Hematopoietic multipotent progenitor cell (in vitro differentiated cells): ENCODE data around the gene ZNF398. TPM values are rescaled to one million over a fixed set of nuclear protein-coding genes. Genes with fewer than 3 reads are reported as not detected.
"Not testable (repeated sequence)": the region's sequence is repeated elsewhere in the genome, so short reads cannot be mapped to it uniquely, and the experiment has no call there.

Experiments
- DNase-seq, 3 donors: peaks; one replicate each; pipeline ENCODE4 v3.0.0-alpha.2; 2011 to 2015; ENCODE audit warnings: low read depth in 2 of 3, low spot score in 2 of 3
- small RNA-seq: library from RNA; depleted of rRNA; stranded (forward); fragments of <200 nt; gene quantifications from one replicate; pipeline ENCODE3, GENCODE V24; 2012
- total RNA-seq: library from RNA; depleted of rRNA; stranded (reverse); fragments of >200 nt; gene quantifications from one replicate; pipeline ENCODE4 v1.2.3, GENCODE V29; 2012

Gene ZNF398
- total RNA-seq, 1 donor = 12.9 TPM

- DNase-seq = no peak
Measured at GRCh38 chr7:149223761-149224160, 76.5 kb downstream of the ZNF398 start.

GRCh38 chr7:149224352-149224751 lies 77.1 kb downstream of the ZNF398 start:
- DNase-seq = no peak

DNA sequence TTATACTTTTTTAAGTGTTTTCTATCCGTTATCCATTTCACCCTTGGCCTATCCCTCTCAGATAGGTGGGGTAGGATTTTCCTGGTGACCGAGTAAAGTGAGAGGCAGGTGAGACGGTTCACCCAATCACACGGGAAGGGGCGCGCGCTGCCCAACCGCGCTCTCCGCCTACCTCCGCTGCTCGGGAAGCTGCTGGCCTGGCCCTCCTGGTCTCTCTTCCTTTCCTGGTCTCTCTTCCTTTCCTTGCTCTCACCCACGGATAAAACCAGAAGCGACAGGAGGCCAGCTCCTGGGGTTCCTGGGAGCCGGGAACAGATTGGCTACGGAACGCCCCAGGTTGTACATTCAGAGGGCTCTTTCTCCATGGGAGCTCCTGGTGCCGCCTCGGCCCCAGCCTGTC lies 77.9 kb downstream of the ZNF398 start:
- DNase-seq = no peak

DNA sequence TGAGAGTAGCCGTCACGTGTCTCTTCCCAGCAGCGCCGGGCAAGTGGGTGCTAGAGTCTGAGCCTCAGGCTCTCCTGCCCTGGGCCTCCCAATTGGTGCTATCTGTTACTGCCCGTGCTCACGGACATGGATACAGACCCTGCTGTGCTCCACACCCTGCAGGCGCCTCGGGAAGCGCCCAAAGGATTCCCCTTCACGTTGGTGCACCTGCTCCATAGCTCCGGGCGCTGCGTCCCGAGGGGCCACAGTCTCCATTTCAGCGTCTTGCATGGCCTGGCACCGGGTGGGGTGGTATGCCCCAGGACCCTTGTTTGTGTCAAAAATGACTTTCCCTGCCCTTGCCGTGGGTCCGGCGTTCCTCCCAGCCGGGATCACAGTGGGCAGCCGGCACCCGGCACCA lies 78.4 kb downstream of the ZNF398 start:
- DNase-seq = no peak

DNA sequence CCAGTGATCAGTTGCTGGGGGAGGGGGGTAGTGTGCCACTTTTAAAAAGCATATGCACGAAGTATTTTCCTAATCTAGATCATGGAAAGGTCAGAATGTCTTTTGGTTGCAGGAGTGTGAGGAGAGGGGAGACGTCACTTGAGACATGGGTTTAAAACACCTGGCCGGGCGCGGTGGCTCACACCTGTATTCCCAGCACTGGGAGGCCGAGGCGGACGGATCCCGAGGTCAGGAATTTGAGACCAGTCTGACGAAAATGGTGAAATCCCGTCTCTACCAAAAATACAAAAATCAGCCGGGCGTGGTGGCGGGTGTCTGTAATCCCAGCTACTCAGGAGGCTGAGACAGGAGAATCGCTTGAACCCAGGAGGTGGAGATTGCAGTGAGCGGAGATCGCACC lies 79.1 kb downstream of the ZNF398 start:
- not testable (repeated sequence) for DNase-seq

DNA sequence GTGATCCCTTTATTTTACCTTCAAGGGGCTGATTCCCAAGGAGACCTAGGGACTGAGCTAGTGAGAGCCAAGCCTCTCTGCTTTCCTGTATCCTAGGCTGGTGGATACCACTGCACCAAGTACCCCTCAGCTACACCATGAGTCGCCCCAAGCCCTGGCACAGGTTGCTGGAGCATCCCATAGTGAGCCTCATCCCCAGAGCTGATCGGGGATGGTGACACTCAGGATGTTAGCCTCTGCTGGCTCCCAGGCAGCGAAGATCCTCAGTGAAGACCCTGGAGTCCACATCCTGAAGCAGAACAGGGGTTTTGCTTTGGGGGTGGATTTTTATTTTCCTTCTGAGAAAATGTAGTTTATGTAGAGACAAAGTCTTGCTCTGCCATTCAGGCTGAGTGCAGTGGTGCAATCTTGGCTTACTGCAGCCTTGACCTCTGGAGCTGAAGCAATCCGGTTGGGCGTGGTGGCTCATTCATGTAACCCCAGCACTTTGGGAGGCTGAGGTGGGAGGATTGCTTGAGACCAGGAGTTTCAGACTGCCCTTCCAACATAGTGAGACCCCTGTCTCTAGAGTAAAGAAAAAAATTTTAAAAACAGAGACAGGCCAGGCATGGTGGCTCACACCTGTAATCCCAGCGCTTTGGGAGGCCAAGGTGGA lies 79.7 kb downstream of the ZNF398 start:
- no peak for DNase-seq

- no peak for DNase-seq
Measured at GRCh38 chr7:149228831-149229471, 81.7 kb downstream of the ZNF398 start.

DNA sequence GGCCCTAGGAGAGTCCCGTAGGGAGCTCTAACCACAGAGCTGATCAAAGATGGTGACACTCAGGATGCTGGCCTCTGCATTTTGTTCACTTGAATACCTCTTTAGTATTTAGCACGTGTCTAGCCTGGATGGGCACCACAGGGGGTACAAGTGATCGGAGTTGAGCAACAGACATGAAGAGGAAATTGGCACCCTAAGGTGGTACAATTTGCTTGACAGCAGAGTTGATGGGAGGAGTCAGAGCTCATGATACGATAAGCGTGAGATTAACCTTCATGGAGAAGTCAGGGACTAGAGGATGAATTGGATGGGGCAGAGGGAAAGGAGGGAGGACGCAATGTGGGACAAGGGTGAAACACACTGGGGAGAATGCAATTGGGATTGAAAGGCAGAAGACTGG lies 82.3 kb downstream of the ZNF398 start:
- DNase-seq = no peak

DNA sequence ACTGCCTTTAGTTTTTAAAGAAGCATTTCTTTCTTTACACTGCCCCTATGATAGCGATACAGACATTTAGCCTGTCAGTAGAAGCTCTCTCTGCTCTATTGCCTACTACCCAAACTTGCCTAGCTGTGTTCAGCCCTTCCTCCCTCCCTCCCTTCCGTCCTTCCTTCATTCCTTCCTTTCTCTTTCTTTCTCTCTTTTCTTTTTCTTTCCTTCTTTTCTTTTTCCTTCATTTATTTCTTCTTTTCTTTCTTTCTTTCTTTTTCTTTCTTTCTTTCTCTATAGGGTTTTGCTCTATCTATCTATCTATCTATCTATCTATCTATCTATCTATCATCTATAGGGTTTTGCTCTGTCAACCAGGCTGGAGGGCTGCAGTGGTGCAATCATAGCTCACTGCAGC lies 85.1 kb downstream of the ZNF398 start:
- DNase-seq = no peak

Small RNAs within 50 kb of the gene (small RNA-seq; reads per million reads assigned to genes)
- gene AC004890.1 (0.20 reads per million), gene RN7SL521P (not detected)

Other genes with a start within 250 kb of the ZNF398 start
- 47.4 TPM for gene PDIA4, start 118.9 kb upstream of the ZNF398 start, total RNA-seq
- 13.2 TPM for gene ZNF786, start 56.7 kb upstream of the ZNF398 start, total RNA-seq
- gene ZNF425, start 21.1 kb upstream of the ZNF398 start, total RNA-seq = 3.0 TPM
- 31.5 TPM for gene ZNF282, start 48.1 kb downstream of the ZNF398 start, total RNA-seq
- gene ZNF212, start 92.2 kb downstream of the ZNF398 start, total RNA-seq = 11.0 TPM
- 19.9 TPM for gene ZNF783, start 114.7 kb downstream of the ZNF398 start, total RNA-seq